ENCODE data around the gene PLEKHM2. TPM values are rescaled to one million over a fixed set of nuclear protein-coding genes. Genes with fewer than 3 reads are reported as not detected.
A peak's percentile ranks its signal among the peaks of the same experiment; 100 is the strongest.

Gene PLEKHM2
- total RNA-seq, 1 donor, result 132 TPM

DNA sequence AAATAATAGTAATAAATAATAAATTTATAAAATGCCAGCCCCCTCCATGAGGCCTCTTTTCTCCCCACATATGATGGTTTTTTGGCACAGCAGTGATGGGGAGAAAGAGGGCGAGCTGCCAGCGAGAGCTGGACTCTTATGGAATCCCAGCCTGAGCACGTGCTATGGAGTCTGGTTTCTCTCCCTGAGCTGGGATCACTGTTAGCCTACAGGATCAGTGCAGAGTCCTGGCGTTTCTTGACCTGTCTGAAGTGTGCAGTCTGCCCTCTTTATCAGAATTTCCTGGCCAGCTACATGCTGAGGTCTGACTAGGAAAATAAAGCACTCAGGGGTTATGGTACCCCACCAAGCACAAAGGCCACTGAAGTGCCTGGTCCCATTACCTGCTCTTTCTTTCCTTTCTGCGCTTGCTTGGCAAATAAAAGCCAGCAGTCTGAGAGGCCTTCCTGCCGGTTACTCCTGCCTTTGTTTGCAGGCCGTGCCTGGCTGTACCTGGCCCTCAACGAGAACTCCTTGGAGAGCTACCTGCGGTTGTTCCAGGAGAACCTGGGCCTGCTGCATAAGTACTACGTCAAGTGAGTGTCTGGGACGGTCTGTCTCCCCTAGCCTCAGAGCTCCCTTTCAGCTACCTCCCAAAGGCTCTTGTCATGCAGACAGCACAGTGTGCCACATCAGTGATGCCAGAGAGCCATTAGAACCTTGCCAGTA lies 33.5 kb downstream of the PLEKHM2 start:
- peaks cover 41% of the 10 kb centered on the region for H3K79me2 ChIP-seq (ENCODE audit: insufficient read depth, low read length)
- DNase-seq (ENCODE audit: insufficient read length, low spot score, missing footprints), result peak; percentile 80
- no peak overlapping the region for H3K27ac ChIP-seq (ENCODE audit: low read depth, low read length)
- no peak overlapping the region for H3K4me3 ChIP-seq (ENCODE audit: insufficient read depth, low read length)
- TF ChIP-seq, protein P1, sequence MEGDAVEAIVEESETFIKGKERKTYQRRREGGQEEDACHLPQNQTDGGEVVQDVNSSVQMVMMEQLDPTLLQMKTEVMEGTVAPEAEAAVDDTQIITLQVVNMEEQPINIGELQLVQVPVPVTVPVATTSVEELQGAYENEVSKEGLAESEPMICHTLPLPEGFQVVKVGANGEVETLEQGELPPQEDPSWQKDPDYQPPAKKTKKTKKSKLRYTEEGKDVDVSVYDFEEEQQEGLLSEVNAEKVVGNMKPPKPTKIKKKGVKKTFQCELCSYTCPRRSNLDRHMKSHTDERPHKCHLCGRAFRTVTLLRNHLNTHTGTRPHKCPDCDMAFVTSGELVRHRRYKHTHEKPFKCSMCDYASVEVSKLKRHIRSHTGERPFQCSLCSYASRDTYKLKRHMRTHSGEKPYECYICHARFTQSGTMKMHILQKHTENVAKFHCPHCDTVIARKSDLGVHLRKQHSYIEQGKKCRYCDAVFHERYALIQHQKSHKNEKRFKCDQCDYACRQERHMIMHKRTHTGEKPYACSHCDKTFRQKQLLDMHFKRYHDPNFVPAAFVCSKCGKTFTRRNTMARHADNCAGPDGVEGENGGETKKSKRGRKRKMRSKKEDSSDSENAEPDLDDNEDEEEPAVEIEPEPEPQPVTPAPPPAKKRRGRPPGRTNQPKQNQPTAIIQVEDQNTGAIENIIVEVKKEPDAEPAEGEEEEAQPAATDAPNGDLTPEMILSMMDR (IDR thresholded peaks at IDR 0.05; ENCODE audit: extremely low read depth, low read depth, low read length), result no peak
- H4K20me1 ChIP-seq (ENCODE audit: insufficient read depth, low read length), result peaks cover 17% of the 10 kb centered on the region
- H2AFZ ChIP-seq (ENCODE audit: low read length), result no peak overlapping the region
- H3K27me3 ChIP-seq (ENCODE audit: insufficient read depth, low read length), result no peaks in the 10 kb centered on the region
- H3K4me2 ChIP-seq (ENCODE audit: insufficient read depth, low read length), result no peak overlapping the region
- H3K9me3 ChIP-seq (ENCODE audit: low read depth, low read length), result no peaks in the 10 kb centered on the region
- peaks cover 51% of the 10 kb centered on the region for H3K36me3 ChIP-seq (ENCODE audit: insufficient read depth, low read length)
- H3K4me1 ChIP-seq (ENCODE audit: insufficient read depth, low read length), result peaks cover 4% of the 10 kb centered on the region

DNA sequence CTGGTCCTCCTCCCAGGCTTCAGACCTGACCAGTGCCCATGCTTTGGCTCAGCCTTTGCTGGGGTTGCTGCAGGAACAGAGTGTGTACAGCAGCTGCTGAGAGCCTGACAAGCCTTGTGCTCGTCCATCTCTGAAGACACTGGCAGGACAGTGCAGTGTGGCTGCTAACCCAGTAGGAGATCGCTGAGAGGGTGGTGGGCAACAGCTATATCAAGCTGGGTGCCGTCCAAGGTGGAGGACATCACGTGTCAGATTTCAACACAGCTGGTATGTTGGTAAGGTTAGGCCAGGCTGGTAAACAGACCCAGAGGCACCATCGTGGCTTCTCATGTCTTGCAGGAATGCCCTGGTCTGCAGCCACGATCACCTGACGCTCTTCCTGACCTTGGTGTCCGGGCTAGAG lies 34.1 kb downstream of the PLEKHM2 start:
- peak; percentile 43 for DNase-seq (ENCODE audit: insufficient read length, low spot score, missing footprints)
- Histone ChIP-seq H3K4me1 (ENCODE audit: insufficient read depth, low read length) (peaks cover 4% of the 10 kb centered on the region), H3K4me3 (ENCODE audit: insufficient read depth, low read length) (no peak overlapping the region), H3K79me2 (ENCODE audit: insufficient read depth, low read length) (peaks cover 34% of the 10 kb centered on the region), H4K20me1 (ENCODE audit: insufficient read depth, low read length) (peaks cover 17% of the 10 kb centered on the region), H2AFZ (ENCODE audit: low read length) (no peak overlapping the region), H3K27me3 (ENCODE audit: insufficient read depth, low read length) (no peaks in the 10 kb centered on the region), H3K36me3 (ENCODE audit: insufficient read depth, low read length) (peaks cover 57% of the 10 kb centered on the region), H3K27ac (ENCODE audit: low read depth, low read length) (no peak overlapping the region), H3K4me2 (ENCODE audit: insufficient read depth, low read length) (no peak overlapping the region), H3K9me3 (ENCODE audit: low read depth, low read length) (no peaks in the 10 kb centered on the region)
- TF ChIP-seq, protein P1 (IDR thresholded peaks at IDR 0.05; ENCODE audit: extremely low read depth, low read depth, low read length), result no peak

DNA sequence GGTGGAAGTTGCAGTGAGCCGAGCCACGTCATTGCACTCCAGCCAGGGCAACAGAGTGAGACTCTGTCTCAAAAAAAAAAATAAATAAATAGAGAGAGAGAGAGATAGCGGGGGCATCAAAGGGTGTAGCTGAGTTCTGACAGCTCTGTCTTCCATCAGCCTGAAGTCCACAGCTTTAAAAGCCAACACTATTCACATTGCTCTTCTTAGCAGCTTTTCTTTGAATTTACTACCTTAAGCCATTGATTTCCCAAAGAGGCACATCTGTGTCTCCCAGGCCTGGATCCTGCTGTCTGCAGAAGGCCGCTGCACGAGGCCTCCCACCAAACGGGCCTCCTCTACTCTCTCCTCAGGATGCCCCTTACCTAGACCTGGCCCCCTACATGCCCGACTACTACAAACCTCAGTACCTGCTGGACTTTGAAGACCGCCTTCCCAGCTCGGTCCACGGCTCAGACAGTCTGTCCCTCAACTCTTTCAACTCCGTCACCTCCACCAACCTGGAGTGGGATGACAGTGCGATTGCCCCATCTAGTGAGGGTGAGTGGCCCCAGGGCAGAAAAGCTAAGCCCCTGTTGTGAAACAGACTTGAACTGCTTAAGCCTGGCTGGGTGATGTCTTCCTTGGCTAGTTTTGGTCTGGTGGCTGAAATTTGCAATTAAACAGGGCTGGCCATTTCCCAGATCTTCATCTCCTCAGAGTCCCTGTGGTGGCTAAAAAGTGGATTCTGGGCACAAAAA lies 35.4 kb downstream of the PLEKHM2 start:
- TF ChIP-seq, protein P1 (IDR thresholded peaks at IDR 0.05; ENCODE audit: extremely low read depth, low read depth, low read length), result no peak
- no peaks in the 10 kb centered on the region for H3K27me3 ChIP-seq (ENCODE audit: insufficient read depth, low read length)
- peaks cover 25% of the 10 kb centered on the region for H3K79me2 ChIP-seq (ENCODE audit: insufficient read depth, low read length)
- DNase-seq (ENCODE audit: insufficient read length, low spot score, missing footprints), result peak; percentile 69
- no peaks in the 10 kb centered on the region for H3K9me3 ChIP-seq (ENCODE audit: low read depth, low read length)
- H3K4me3 ChIP-seq (ENCODE audit: insufficient read depth, low read length), result no peak overlapping the region
- H3K4me2 ChIP-seq (ENCODE audit: insufficient read depth, low read length), result no peak overlapping the region
- H3K36me3 ChIP-seq (ENCODE audit: insufficient read depth, low read length), result peaks cover 62% of the 10 kb centered on the region
- no peak overlapping the region for H2AFZ ChIP-seq (ENCODE audit: low read length)
- H4K20me1 ChIP-seq (ENCODE audit: insufficient read depth, low read length), result peaks cover 17% of the 10 kb centered on the region
- H3K4me1 ChIP-seq (ENCODE audit: insufficient read depth, low read length), result no peaks in the 10 kb centered on the region
- no peak overlapping the region for H3K27ac ChIP-seq (ENCODE audit: low read depth, low read length)

DNA sequence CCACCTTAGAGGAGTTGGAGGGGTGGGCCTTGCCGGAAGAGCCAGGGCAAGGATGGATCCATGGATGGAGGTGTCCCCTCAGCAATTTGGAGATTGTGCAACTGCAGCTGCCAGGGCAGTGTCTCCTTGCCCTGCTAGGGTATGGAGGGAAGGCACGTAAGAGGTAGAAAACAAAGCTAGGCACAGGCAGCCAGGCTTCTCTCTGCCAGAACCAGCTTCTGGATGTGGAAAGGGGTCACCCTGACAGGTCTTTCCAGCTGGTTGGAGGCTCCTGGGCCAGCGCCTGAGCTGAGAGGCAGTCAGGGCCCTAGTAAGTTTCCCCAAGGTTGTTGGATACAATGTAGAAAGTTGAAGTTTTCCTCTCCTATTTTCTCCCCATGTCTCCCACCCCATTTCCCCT lies 36.7 kb downstream of the PLEKHM2 start:
- Histone ChIP-seq H2AFZ (ENCODE audit: low read length) (no peak overlapping the region), H3K9me3 (ENCODE audit: low read depth, low read length) (no peaks in the 10 kb centered on the region)

More for the DNA sequence above, 36.7 kb downstream of the PLEKHM2 start:
- peak; percentile 21 for DNase-seq (ENCODE audit: insufficient read length, low spot score, missing footprints)
- TF ChIP-seq, protein P1 (IDR thresholded peaks at IDR 0.05; ENCODE audit: extremely low read depth, low read depth, low read length), result no peak
- H3K4me3 ChIP-seq (ENCODE audit: insufficient read depth, low read length), result no peak overlapping the region
- no peak overlapping the region for H3K4me2 ChIP-seq (ENCODE audit: insufficient read depth, low read length)
- H4K20me1 ChIP-seq (ENCODE audit: insufficient read depth, low read length), result peaks cover 10% of the 10 kb centered on the region
- no peaks in the 10 kb centered on the region for H3K4me1 ChIP-seq (ENCODE audit: insufficient read depth, low read length)
- H3K27ac ChIP-seq (ENCODE audit: low read depth, low read length), result no peak overlapping the region
- H3K79me2 ChIP-seq (ENCODE audit: insufficient read depth, low read length), result peaks cover 15% of the 10 kb centered on the region
- H3K27me3 ChIP-seq (ENCODE audit: insufficient read depth, low read length), result no peaks in the 10 kb centered on the region
- peaks cover 70% of the 10 kb centered on the region for H3K36me3 ChIP-seq (ENCODE audit: insufficient read depth, low read length)

All from osteoblast (primary cell).